Ishikawa (cell line): ENCODE data around the gene TET1.

ENCODE experiments used
- CREB1 ChIP-seq: IDR thresholded peaks from 2 replicates; pipeline ENCODE4 v1.6.1; 2012; ENCODE audit warnings: low read depth
- EP300 ChIP-seq: IDR thresholded peaks from 2 replicates; pipeline ENCODE4 v1.6.1; 2012; ENCODE audit warnings: borderline replicate concordance
- FOXM1 ChIP-seq: IDR thresholded peaks from 2 replicates; pipeline ENCODE4 v1.6.1; 2012; ENCODE audit warnings: low read depth, borderline replicate concordance
- TAF1 ChIP-seq: IDR thresholded peaks from 2 replicates; pipeline ENCODE4 v1.6.1; 2012; ENCODE audit warnings: low read depth, mild to moderate bottlenecking
- YY1 ChIP-seq: IDR thresholded peaks from 2 replicates; pipeline ENCODE4 v1.6.1; 2012; ENCODE audit warnings: low read depth
- TF ChIP-seq, protein P1 (sequence below): IDR thresholded peaks from 2 replicates; pipeline ENCODE4 v1.6.1; 2012; ENCODE audit warnings: low read depth, mild to moderate bottlenecking

DNA sequence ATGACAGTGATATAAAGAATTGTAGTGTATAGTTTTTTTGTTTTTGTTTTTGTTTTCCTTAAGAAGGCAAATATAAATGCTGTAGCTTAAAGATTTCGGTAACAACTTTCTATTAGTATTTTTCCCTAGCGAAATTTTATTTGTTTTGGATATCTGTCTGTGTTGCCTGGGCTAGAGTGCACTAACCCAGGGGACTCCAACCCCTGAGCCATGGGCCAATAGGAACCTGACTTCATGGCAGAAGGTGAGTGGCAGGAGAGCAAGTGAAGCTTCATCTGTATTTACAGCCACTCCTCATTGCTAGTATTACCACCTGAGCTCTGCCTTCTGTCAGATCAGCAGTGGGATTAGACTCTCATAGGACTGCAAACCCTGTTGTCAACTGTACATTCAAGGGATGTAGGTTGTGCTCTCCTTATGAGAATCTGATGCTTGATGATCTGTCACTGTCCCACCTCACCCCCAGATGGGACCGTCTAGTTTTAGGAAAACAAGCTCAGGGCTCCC, 95.5 kb downstream of the TET1 start:
- TF ChIP-seq, protein P1, sequence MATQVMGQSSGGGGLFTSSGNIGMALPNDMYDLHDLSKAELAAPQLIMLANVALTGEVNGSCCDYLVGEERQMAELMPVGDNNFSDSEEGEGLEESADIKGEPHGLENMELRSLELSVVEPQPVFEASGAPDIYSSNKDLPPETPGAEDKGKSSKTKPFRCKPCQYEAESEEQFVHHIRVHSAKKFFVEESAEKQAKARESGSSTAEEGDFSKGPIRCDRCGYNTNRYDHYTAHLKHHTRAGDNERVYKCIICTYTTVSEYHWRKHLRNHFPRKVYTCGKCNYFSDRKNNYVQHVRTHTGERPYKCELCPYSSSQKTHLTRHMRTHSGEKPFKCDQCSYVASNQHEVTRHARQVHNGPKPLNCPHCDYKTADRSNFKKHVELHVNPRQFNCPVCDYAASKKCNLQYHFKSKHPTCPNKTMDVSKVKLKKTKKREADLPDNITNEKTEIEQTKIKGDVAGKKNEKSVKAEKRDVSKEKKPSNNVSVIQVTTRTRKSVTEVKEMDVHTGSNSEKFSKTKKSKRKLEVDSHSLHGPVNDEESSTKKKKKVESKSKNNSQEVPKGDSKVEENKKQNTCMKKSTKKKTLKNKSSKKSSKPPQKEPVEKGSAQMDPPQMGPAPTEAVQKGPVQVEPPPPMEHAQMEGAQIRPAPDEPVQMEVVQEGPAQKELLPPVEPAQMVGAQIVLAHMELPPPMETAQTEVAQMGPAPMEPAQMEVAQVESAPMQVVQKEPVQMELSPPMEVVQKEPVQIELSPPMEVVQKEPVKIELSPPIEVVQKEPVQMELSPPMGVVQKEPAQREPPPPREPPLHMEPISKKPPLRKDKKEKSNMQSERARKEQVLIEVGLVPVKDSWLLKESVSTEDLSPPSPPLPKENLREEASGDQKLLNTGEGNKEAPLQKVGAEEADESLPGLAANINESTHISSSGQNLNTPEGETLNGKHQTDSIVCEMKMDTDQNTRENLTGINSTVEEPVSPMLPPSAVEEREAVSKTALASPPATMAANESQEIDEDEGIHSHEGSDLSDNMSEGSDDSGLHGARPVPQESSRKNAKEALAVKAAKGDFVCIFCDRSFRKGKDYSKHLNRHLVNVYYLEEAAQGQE = no peak
- TF ChIP-seq EP300 (no peak), CREB1 (no peak), YY1 (no peak), FOXM1 (no peak), TAF1 (no peak)
